ENCODE results near the gene RXFP1. TPM values are rescaled to one million over a fixed set of nuclear protein-coding genes. Genes with fewer than 3 reads are reported as not detected.
A peak's percentile ranks its signal among the peaks of the same experiment; 100 is the strongest.

The RXFP1 gene
- polyA plus RNA-seq, 4 donors, result 0.32 to 0.44 (median 0.36) TPM

DNA sequence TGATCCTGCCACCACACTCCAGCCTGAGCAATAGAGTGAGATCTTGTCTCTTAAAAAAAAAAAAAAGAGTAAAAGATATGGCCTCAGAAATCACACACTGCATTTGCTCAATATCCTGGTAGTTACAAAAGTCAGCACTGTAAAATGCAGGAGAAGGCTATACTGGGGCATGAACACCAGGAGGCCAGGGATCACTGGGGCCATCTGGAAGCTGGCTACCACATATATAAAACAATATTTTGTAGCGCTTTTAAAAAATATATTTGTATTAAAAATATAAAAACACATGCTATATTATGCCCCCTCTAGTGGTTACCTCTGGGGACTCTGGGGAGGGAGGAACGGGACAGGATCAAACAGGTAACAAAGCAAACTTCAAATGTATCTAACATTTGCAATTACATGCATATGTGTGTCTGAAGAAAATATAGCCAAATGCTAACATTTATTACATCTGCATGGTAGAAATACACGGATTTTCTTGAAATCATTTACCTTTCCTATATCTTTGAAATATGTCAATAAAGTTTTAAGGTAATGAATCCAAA, 146.0 kb downstream of the RXFP1 start:
- no peak for DNase-seq (ENCODE audit: low read depth in 4 of 4, low spot score in 2 of 4)

DNA sequence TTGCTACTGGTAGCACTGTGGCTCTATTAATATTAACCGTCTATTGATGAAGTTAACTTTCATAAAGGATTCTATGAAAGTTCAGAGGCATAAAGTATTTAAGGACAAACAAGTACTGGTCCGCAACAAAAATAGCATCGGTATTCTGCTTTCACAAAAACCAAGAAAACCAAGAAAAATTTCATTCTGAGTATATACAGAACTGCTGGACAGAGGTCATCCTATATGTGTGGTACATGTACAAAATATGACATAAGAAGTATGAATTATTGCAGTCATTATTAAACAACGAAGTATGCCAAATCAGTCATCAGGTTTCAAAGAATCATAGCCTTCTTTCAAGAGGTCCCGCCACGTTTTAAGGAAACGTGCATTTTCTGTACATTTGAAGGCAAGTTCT, 147.6 kb downstream of the RXFP1 start:
- DNase-seq (ENCODE audit: low read depth in 4 of 4, low spot score in 2 of 4), result no peak

DNA sequence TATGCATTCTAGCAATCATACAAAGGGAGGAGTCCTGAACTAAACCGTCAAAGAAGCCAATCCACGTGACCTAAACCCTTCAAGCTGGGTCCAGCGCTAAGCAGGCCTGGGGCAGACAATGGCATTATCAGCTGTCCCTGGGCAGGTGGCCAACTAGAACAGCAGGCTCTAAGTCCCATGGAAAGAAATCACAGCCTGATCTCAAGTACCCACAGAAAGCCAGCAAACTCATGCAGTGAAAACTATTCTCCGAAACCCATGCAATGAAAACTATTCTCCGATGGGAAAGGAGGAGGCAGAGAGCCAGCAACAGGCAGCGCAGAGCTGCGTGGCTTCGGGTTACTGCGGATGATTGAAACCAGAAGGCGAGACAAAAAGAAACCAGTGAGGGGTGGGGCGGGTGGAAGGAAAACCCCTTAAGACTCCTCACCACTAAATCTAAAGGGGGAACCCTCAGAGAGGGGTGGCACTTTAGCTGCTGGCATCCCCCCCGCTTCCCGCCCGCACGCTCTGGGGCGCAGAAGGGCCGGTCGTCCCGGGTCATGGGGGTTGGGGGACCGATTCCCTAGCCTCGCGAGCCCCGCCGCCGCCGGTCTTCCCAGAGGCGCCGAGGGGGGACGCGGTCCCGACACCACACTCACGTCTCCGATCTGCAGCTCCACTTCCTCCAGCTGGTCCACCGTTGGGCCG, 149.4 kb downstream of the RXFP1 start:
- peak; percentile 60 to 70 (median 64) for DNase-seq (ENCODE audit: low read depth in 4 of 4, low spot score in 2 of 4)

- DNase-seq (ENCODE audit: low read depth in 4 of 4, low spot score in 2 of 4), result peak in 1 of 4 donors; percentile 20
Observed at GRCh38 chr4:158671665-158671914, 149.9 kb downstream of the RXFP1 start, which contains the start of gene C4orf46. C4orf46 (minus strand) TSS chr4:158671887; CDS start chr4:158671801, 86 bp downstream.

DNA sequence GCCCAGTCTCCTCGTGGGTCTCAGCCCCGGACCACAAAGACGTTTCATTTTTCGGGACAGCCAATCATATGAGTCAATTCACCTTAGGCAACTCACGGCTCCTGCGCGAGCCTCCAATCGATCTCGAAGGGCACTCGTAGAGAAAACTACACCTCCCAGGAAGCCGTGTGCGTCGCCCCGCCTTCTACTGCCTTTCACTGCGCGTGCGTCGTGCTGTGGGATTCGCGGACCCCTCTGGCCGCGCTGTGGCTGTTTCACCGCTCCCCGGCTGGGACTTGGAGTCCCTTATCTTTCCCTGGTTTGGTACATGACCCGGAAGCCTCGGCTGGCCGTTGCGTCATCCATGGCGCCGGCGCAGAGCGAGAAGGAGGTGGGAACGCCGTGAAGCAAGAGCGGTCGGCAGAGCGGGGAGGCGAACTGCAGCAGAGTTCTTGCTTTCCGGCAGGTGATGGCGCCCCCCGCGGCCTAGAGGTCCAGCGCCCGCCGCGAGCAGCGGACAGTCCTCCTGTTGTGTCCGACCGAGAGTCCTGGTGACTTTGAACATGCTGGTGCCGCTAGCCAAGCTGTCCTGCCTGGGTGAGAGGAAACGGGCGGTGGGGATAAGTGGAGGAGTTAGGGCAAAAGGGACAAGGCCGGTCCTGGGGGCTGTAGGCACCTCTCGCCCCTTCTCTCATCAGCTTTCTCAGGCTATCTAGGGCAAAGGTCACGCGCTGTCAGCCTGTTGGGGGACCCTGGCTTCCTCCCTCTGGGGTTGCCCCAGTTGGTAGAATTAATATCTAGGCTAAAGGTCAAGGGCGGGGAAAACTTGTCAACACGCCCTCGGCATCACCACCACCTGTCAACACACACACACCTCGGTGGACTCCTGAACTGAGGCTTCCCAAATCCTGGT, 150.5 kb downstream of the RXFP1 start, which contains the start of gene ETFDH:
Gene ETFDH, plus strand, starts transcription at position 382 of the 892 bp plus-strand sequence. Its CDS starts 161 bp downstream, at position 543.
- peak; percentile 94 to 99 (median 98) for DNase-seq (ENCODE audit: low read depth in 4 of 4, low spot score in 2 of 4)

GRCh38 chr4:158673633-158674032, 152.0 kb downstream of the RXFP1 start:
- no peak for DNase-seq (ENCODE audit: low read depth in 4 of 4, low spot score in 2 of 4)

DNA sequence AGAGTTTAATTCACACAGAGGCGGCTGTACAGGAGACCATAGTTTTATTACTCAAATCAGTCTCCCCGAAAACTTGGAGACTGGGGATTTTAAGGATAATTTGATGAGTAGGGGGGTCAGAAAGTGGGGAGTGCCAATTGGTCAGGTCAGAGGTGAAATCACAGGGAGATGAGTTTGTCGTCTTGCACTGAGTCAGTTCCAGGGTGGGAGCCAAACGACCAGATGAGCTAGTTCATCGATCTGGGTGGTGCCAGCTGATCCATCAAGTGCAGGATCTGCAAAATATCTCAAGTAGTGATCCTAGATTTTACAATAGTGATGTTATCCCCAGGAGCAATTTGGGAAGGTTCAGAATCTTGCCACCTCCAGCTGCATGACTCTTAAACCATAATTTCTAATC, 154.4 kb downstream of the RXFP1 start:
- DNase-seq (ENCODE audit: low read depth in 4 of 4, low spot score in 2 of 4), result no peak

DNA sequence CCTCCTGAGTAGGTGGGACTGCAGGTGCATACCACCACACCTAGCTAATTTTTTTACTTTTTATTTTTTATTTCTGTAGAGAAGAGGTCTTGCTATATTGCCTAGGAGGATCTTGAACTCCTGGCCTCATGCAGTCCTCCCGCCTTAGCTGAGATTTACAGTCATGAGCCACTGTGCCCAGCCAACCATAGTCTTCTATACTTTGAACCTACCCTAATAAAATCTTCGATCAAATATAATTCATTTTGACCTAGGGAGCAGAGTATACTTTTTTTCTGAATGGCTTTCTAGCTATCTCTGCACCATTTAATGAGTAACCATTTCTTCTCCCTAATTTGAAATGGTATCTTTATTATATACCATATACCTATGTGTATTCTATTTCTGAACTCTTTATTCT, 157.1 kb downstream of the RXFP1 start:
- no peak for DNase-seq (ENCODE audit: low read depth in 4 of 4, low spot score in 2 of 4)

GRCh38 chr4:158681629-158682028, 159.9 kb downstream of the RXFP1 start:
- DNase-seq (ENCODE audit: low read depth in 4 of 4, low spot score in 2 of 4), result no peak

- DNase-seq (ENCODE audit: low read depth in 4 of 4, low spot score in 2 of 4), result no peak
Observed at GRCh38 chr4:158682066-158682465, 160.4 kb downstream of the RXFP1 start.

DNA sequence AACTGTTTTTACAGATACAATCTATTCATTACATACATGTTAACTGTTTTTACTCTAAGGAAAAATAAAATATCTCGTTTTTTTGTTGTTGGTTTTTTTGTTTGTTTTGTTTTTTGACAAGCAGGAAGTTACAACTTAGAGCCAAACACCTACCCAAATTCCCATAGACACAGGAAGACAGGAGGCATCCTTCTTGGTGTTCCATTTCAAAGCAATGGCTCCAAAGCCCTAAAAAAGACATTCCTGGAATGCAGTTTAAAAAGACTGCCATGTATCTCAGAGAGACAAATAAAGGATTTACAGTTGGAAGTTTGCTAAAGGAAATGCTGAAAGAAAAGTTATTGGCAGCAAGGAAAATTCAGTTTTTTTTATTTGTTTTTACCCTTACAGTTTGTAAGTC, 167.1 kb downstream of the RXFP1 start:
- no peak for DNase-seq (ENCODE audit: low read depth in 4 of 4, low spot score in 2 of 4)

Other genes with a start within 250 kb of the RXFP1 start
- gene C4orf46, start 150.0 kb downstream of the RXFP1 start, polyA plus RNA-seq (ENCODE audit: insufficient read length in 4 of 4), result 10 to 100 TPM; 18.1 to 21.6 (median 20.6) TPM
- 10 to 100 TPM; 23.2 to 40.8 (median 31.9) TPM for gene ETFDH, start 150.4 kb downstream of the RXFP1 start, polyA plus RNA-seq (ENCODE audit: insufficient read length in 4 of 4)
- gene PPID, start 201.5 kb downstream of the RXFP1 start, polyA plus RNA-seq (ENCODE audit: insufficient read length in 4 of 4), result 10 to 100 TPM; 54.5 to 81.2 (median 68.0) TPM
- 10 to 100 TPM; 43.9 to 49.2 (median 46.0) TPM for gene FNIP2, start 247.1 kb downstream of the RXFP1 start, polyA plus RNA-seq (ENCODE audit: insufficient read length in 4 of 4)